Neural cell (in vitro differentiated cells): ENCODE results near the gene OGT. TPM values are rescaled to one million over a fixed set of nuclear protein-coding genes. Genes with fewer than 3 reads are reported as not detected.

ENCODE experiments used
- H2AFZ ChIP-seq: fragments of 200-600, 300-800 bp; sonication (generic), shearing (Covaris generic); 2 replicates; pipeline ENCODE4 v1.6.0; 2014; ENCODE audit warnings: low read depth, mild to moderate bottlenecking, antibody characterized with exemption, low read length, moderate library complexity
- H3F3A ChIP-seq: fragments of 200-600 bp; shearing (Covaris generic); 2 replicates; pipeline ENCODE4 v1.6.1; 2016; ENCODE audit warnings: mild to moderate bottlenecking, moderate library complexity, mixed read lengths, antibody characterized with exemption, low read length; ENCODE audit not compliant: insufficient read depth, poor library complexity, severe bottlenecking
- H3K27ac ChIP-seq: fragments of 200-600, 300-800 bp; sonication (generic), shearing (Covaris generic); 2 replicates; pipeline ENCODE4 v1.5.1; 2014; ENCODE audit warnings: mild to moderate bottlenecking, low read length, moderate library complexity
- H3K27me3 ChIP-seq: fragments of 300-800, 200-600 bp; sonication (generic), shearing (Covaris generic); 2 replicates; pipeline ENCODE4 v1.6.0; 2014; ENCODE audit warnings: mild to moderate bottlenecking, low read depth, low read length, moderate library complexity; ENCODE audit not compliant: insufficient read depth
- H3K36me3 ChIP-seq: fragments of 300-800, 200-600 bp; sonication (generic), shearing (Covaris generic); 2 replicates; pipeline ENCODE4 v1.5.1; 2014; ENCODE audit warnings: mild to moderate bottlenecking, antibody characterized with exemption, low read length, moderate library complexity; ENCODE audit not compliant: insufficient read depth
- H3K4me2 ChIP-seq: fragments of 300-800, 200-600 bp; sonication (generic), shearing (Covaris generic); 2 replicates; pipeline ENCODE4 v1.6.0; 2014; ENCODE audit warnings: mild to moderate bottlenecking, low read length
- H3K4me3 ChIP-seq: fragments of 300-800, 200-600 bp; sonication (generic), shearing (Covaris generic); 2 replicates; pipeline ENCODE4 v1.5.1; 2014; ENCODE audit warnings: mild to moderate bottlenecking, low read length, moderate library complexity
- H3K79me2 ChIP-seq: fragments of 200-600 bp; shearing (Covaris generic); replicated peaks from 2 replicates; pipeline ENCODE4 v1.6.0; 2014; ENCODE audit warnings: mild to moderate bottlenecking, low read length, moderate library complexity; ENCODE audit not compliant: insufficient read depth
- H3K9ac ChIP-seq: fragments of 300-800, 200-600 bp; sonication (generic), shearing (Covaris generic); 2 replicates; pipeline ENCODE4 v1.6.1; 2016; ENCODE audit warnings: mild to moderate bottlenecking, low read length, mixed read lengths
- H3K9me2 ChIP-seq: fragments of 200-600 bp; shearing (Covaris generic); 2 replicates; pipeline ENCODE4 v1.6.1; 2016; ENCODE audit warnings: mild to moderate bottlenecking, low read length, mixed read lengths; ENCODE audit not compliant: insufficient read depth
- H3K9me3 ChIP-seq: fragments of 200-600, 300-800 bp; sonication (generic), shearing (Covaris generic); 2 replicates; pipeline ENCODE4 v1.6.1; 2016; ENCODE audit warnings: mild to moderate bottlenecking, mixed run types, low read length, moderate library complexity, mixed read lengths
- H4K20me1 ChIP-seq: fragments of 200-600 bp; shearing (Covaris generic); 2 replicates; pipeline ENCODE4 v1.6.1; 2016; ENCODE audit warnings: mild to moderate bottlenecking, mixed run types; ENCODE audit not compliant: insufficient read depth
- CTCF ChIP-seq: fragments of 450-650 bp; IDR thresholded peaks from 2 replicates; pipeline ENCODE4 v1.5.1; 2014; ENCODE audit warnings: antibody characterized with exemption, mild to moderate bottlenecking, moderate library complexity; ENCODE audit not compliant: poor library complexity, severe bottlenecking
- EP300 ChIP-seq: fragments of 450-650 bp; conservative IDR thresholded peaks from 2 replicates; pipeline ENCODE4 v1.6.1; 2014; ENCODE audit warnings: antibody characterized with exemption, mild to moderate bottlenecking, moderate library complexity; ENCODE audit not compliant: poor library complexity, severe bottlenecking
- EZH2 ChIP-seq: fragments of 200-600, 300-800 bp; shearing (Covaris generic), sonication (generic); IDR thresholded peaks from 2 replicates; pipeline ENCODE4 v1.6.1; 2014; ENCODE audit warnings: antibody characterized with exemption, low read length, borderline replicate concordance, mild to moderate bottlenecking; ENCODE audit not compliant: insufficient read depth, poor library complexity, severe bottlenecking
- MXI1 ChIP-seq: fragments of 450-650 bp; conservative IDR thresholded peaks from 2 replicates; pipeline ENCODE4 v1.6.1; 2014; ENCODE audit warnings: antibody characterized with exemption, mild to moderate bottlenecking; ENCODE audit not compliant: poor library complexity, severe bottlenecking
- POLR2AphosphoS5 ChIP-seq: IDR thresholded peaks from 2 replicates; pipeline ENCODE4 v1.6.1; 2012
- RAD21 ChIP-seq: fragments of 450-650 bp; conservative IDR thresholded peaks from 2 replicates; pipeline ENCODE4 v1.6.1; 2014; ENCODE audit warnings: antibody characterized with exemption, mild to moderate bottlenecking, moderate library complexity
- SMC3 ChIP-seq: fragments of 450-650 bp; conservative IDR thresholded peaks from 2 replicates; pipeline ENCODE4 v1.6.1; 2014; ENCODE audit warnings: antibody characterized with exemption, mild to moderate bottlenecking, moderate library complexity; ENCODE audit not compliant: poor library complexity
- TAF1 ChIP-seq: IDR thresholded peaks from 2 replicates; pipeline ENCODE4 v1.6.1; 2012; ENCODE audit warnings: low read depth
- polyA plus RNA-seq: library from polyadenylated mRNA; depleted of rRNA; stranded (reverse); fragments of >200 nt; gene quantifications from 2 replicates; pipeline ENCODE4 v1.2.3, GENCODE V29; 2014
- TF ChIP-seq, protein P1 (sequence below): IDR thresholded peaks from 2 replicates; pipeline ENCODE4 v1.6.1; 2012; ENCODE audit warnings: borderline replicate concordance

The OGT gene
- polyA plus RNA-seq, 1 donor from 2014 or later = 340 TPM

GRCh38 chrX:71622032-71622575, 89.2 kb downstream of the OGT start:
- Histone ChIP-seq H3K9me2 (no peaks in the 10 kb centered on the region), H3K27me3 (no peaks in the 10 kb centered on the region), H3K9ac (no peak overlapping the region), H3K4me3 (no peak overlapping the region), H3K4me2 (no peak overlapping the region), H3K9me3 (no peaks in the 10 kb centered on the region), H2AFZ (no peak overlapping the region), H4K20me1 (no peaks in the 10 kb centered on the region), H3K79me2 (no peaks in the 10 kb centered on the region), H3K36me3 (no peaks in the 10 kb centered on the region), H3K27ac (no peak overlapping the region), H3F3A (no peaks in the 10 kb centered on the region)
- TF ChIP-seq EP300 (no peak), SMC3 (no peak), TAF1 (no peak), CTCF (no peak)

DNA sequence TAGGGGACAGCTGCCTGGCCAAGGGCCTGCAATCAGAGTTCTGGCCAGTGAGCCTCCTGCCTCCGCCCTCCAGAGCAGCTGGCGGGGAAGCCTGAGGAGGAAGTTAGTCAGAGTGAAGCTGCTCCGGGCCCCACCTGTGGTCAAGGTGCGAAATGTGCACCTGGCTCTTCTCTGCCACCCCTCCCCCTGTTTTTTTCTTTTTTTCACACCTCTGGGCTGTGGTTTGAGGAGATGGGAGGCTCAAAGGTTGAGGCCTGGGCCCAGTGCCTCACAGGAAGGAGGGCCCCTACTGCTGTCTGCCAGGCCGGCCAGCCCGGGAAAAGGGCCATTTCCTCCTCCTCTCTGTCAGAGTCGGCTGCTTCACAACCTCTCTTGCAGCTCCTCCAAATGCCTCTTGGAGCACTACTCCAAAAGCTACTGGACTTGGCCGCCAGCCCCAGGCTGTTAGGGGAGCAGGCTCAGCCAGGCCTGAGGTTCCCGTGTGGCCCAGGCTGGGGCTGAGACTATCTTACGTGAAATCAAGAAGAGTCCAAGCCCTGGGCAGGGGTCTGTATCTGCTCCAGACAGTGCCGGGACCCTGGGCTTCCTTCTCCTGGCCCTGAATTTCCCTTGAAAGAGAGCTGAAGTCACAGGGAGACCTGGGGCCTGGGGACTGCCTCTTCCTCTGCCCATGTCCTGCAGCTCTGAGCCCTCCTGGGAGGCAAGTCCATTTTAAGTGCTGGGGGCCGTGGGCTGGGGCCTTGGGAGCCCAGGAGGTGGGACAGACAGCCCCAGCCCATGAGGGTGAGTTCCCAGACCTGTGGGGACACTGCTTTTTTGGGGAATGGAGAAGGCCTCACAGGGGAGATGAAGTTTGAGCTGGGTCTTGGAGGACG, 89.9 kb downstream of the OGT start:
- no peaks in the 10 kb centered on the region for H3F3A ChIP-seq
- H3K79me2 ChIP-seq = no peaks in the 10 kb centered on the region
- H3K36me3 ChIP-seq = no peaks in the 10 kb centered on the region
- no peaks in the 10 kb centered on the region for H3K9me2 ChIP-seq
- H3K4me2 ChIP-seq = no peak overlapping the region
- H3K9me3 ChIP-seq = no peaks in the 10 kb centered on the region
- H3K4me3 ChIP-seq = no peak overlapping the region
- no peak overlapping the region for H3K9ac ChIP-seq
- no peaks in the 10 kb centered on the region for H3K27me3 ChIP-seq
- no peak overlapping the region for H2AFZ ChIP-seq
- TF ChIP-seq SMC3 = no peak
- no peak for TF ChIP-seq RAD21
- no peak for TF ChIP-seq MXI1
- no peak for TF ChIP-seq EZH2
- TF ChIP-seq, protein P1, sequence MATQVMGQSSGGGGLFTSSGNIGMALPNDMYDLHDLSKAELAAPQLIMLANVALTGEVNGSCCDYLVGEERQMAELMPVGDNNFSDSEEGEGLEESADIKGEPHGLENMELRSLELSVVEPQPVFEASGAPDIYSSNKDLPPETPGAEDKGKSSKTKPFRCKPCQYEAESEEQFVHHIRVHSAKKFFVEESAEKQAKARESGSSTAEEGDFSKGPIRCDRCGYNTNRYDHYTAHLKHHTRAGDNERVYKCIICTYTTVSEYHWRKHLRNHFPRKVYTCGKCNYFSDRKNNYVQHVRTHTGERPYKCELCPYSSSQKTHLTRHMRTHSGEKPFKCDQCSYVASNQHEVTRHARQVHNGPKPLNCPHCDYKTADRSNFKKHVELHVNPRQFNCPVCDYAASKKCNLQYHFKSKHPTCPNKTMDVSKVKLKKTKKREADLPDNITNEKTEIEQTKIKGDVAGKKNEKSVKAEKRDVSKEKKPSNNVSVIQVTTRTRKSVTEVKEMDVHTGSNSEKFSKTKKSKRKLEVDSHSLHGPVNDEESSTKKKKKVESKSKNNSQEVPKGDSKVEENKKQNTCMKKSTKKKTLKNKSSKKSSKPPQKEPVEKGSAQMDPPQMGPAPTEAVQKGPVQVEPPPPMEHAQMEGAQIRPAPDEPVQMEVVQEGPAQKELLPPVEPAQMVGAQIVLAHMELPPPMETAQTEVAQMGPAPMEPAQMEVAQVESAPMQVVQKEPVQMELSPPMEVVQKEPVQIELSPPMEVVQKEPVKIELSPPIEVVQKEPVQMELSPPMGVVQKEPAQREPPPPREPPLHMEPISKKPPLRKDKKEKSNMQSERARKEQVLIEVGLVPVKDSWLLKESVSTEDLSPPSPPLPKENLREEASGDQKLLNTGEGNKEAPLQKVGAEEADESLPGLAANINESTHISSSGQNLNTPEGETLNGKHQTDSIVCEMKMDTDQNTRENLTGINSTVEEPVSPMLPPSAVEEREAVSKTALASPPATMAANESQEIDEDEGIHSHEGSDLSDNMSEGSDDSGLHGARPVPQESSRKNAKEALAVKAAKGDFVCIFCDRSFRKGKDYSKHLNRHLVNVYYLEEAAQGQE = no peak
- TF ChIP-seq POLR2AphosphoS5 = no peak
- no peak for TF ChIP-seq CTCF
- no peak for TF ChIP-seq TAF1
- no peak for TF ChIP-seq EP300
- H3K27ac ChIP-seq = no peak overlapping the region
- H4K20me1 ChIP-seq = no peaks in the 10 kb centered on the region
